Naive thymus-derived CD4-positive, alpha-beta T cell (primary cell): ENCODE data around the gene KLC3. TPM values are rescaled to one million over a fixed set of nuclear protein-coding genes. Genes with fewer than 3 reads are reported as not detected.
"Not testable (repeated sequence)": the region's sequence is repeated elsewhere in the genome, so short reads cannot be mapped to it uniquely, and the experiment has no call there.

Experiments used
- ATAC-seq: fragments of 150-1000 bp; cut with Tn5 transposase; 2 replicates; pipeline ENCODE4 v1.10.0; 2021; ENCODE audit warnings: mild to moderate bottlenecking, moderate library complexity
- CTCF ChIA-PET: fragments of 350-600 bp; sonication (Branson Sonifier 250); formaldehyde crosslinking; loops from one replicate; lab custom pipeline; 2021; ENCODE audit warnings: antibody characterized with exemption; lab: Charles Lee
- POLR2A ChIA-PET: fragments of 350-600 bp; sonication (Branson Sonifier 250); formaldehyde crosslinking; loops from one replicate; lab custom pipeline; 2021; ENCODE audit warnings: antibody characterized with exemption, inconsistent platforms; lab: Charles Lee
- DNase-seq, 9 donors: peaks; one replicate each; pipeline versions ENCODE4 v3.0.0 to v3.0.0-alpha.2; 2020 to 2022; ENCODE audit warnings: mixed read lengths in 1 of 9
- H3K27ac ChIP-seq: one replicate; pipeline ENCODE4 v1.7.0; 2013; ENCODE audit warnings: mild to moderate bottlenecking, low read depth, low read length, moderate library complexity
- H3K27me3 ChIP-seq, 2 donors: one replicate each; pipeline ENCODE4 v1.7.0; 2013; ENCODE audit warnings: low read length in 2 of 2, mild to moderate bottlenecking in 2 of 2, moderate library complexity in 2 of 2; ENCODE audit not compliant: control insufficient read depth in 2 of 2, insufficient read depth in 2 of 2
- H3K36me3 ChIP-seq, 3 experiments: 1 replicate in 2 of 3; 2 replicates in 1 of 3; pipeline ENCODE4 v1.7.0; 2013; ENCODE audit warnings: low read length in 3 of 3, mild to moderate bottlenecking in 3 of 3, moderate library complexity in 1 of 3; ENCODE audit not compliant: insufficient read depth in 3 of 3, control insufficient read depth in 2 of 3
- H3K4me1 ChIP-seq, 2 donors: one replicate each; pipeline ENCODE4 v1.7.0; 2013; ENCODE audit warnings: low read length in 2 of 2, mild to moderate bottlenecking in 2 of 2, moderate library complexity in 1 of 2; ENCODE audit not compliant: control insufficient read depth in 2 of 2, insufficient read depth in 2 of 2
- H3K4me3 ChIP-seq: 2 replicates; pipeline ENCODE4 v1.7.0; 2013; ENCODE audit warnings: mild to moderate bottlenecking, low read length
- H3K9me3 ChIP-seq, 3 experiments: 1 replicate in 2 of 3; 2 replicates in 1 of 3; pipeline ENCODE4 v1.7.0; 2013; ENCODE audit warnings: low read length in 3 of 3; ENCODE audit not compliant: control insufficient read depth in 2 of 3
- H3K27ac Mint-ChIP-seq, 9 donors: one replicate each; pipeline ENCODE4 v1.8.0; 2020 to 2022; ENCODE audit warnings: mixed read lengths in 9 of 9, mild to moderate bottlenecking in 8 of 9, moderate library complexity in 5 of 9, inconsistent platforms in 2 of 9
- H3K27me3 Mint-ChIP-seq, 5 donors: one replicate each; pipeline ENCODE4 v1.8.0; 2021 to 2022; ENCODE audit warnings: mixed read lengths in 5 of 5, mild to moderate bottlenecking in 1 of 5
- H3K36me3 Mint-ChIP-seq, 5 donors: one replicate each; pipeline ENCODE4 v1.8.0; 2020 to 2022; ENCODE audit warnings: mixed read lengths in 5 of 5, mild to moderate bottlenecking in 3 of 5, inconsistent platforms in 1 of 5
- H3K4me1 Mint-ChIP-seq, 7 donors: one replicate each; pipeline ENCODE4 v1.8.0; 2020 to 2022; ENCODE audit warnings: mixed read lengths in 7 of 7, mild to moderate bottlenecking in 3 of 7, inconsistent platforms in 1 of 7
- H3K4me3 Mint-ChIP-seq, 10 donors: one replicate each; pipeline ENCODE4 v1.8.0; 2020 to 2022; ENCODE audit warnings: mild to moderate bottlenecking in 10 of 10, mixed read lengths in 10 of 10, moderate library complexity in 6 of 10, inconsistent platforms in 2 of 10
- H3K9me3 Mint-ChIP-seq, 11 donors: one replicate each; pipeline ENCODE4 v1.8.0; 2020 to 2022; ENCODE audit warnings: mixed read lengths in 11 of 11, mild to moderate bottlenecking in 4 of 11, inconsistent platforms in 1 of 11, moderate library complexity in 1 of 11
- intact Hi-C, 2 donors: fragments of 100-400 bp; cut with micrococcal nuclease; formaldehyde crosslinking; loops; one replicate each; pipeline ENCODE4 v1.15.1; 2023
- polyA plus RNA-seq, 2 donors: library from polyadenylated mRNA; unstranded; fragments of 300-500 nt; fragmentation: Illumina TruSeq; gene quantifications; one replicate each; pipeline ENCODE4 v1.2.3, GENCODE V29; 2021
- total RNA-seq, 6 experiments: library from RNA in 5 of 6; stranded (reverse) in 5 of 6; gene quantifications; 1 replicate in 5 of 6; 2 replicates in 1 of 6; pipeline ENCODE4 v1.2.3 and lab custom pipeline; 2021 to 2026

Gene KLC3
- total and polyA plus RNA-seq, 7 experiments from 2014 or later: 0.18 TPM; not detected in 6

DNA sequence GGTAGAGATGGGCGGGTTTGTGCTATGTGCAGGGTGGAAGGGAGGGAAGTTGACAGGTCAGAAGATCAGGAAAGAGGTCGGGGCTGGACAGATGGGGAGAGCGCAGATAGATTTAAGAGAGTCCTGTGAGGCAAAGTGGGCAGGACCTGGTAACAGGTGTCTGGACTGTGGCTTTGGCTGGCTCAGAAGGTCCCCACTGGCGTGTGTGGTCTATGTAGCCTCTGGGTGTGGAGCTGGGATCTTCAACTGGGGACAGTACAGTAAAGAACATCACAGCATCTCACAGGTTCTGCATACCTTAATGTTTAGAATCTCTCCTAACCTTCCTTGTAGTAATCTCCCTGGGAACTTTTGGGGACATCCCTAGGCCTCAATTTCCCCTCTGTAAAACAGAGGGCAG is 35.5 kb upstream of the KLC3 start:
- H3K36me3 ChIP-seq: peaks cover 0 to 9% (median 0%) of the 10 kb centered on the region in 3 experiments
- ATAC-seq: no peak
- POLR2A ChIA-PET: no interaction called here

DNA sequence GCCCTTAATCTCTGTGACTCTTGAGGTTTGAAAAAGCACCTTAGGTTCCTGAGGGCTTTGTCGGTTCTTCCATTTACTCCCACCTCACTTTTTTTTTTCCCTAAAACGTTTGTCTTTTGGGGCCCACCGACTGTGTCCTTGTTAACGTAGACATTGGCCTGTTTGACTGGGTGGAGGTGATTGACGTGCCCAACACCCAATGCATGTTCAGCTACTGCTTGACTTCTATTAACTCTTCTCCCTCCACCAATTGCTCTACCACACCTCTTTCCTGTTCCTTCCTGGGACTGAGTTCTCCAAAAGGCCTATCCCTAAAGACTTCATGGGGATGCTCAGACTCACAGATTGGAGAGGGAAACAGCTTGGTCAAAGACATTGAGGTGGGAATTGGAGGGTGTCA is 35.1 kb upstream of the KLC3 start:
- H3K9me3 ChIP-seq: no peaks in the 10 kb centered on the region
- intact Hi-C loops: no loop called here
- no peaks in the 10 kb centered on the region for H3K27me3 ChIP-seq
- H3K4me3 ChIP-seq: no peak overlapping the region
- Mint-ChIP-seq H3K9me3 (peaks cover 0 to 1% (median 0%) of the 10 kb centered on the region in 11 donors), H3K27me3 (no peaks in the 10 kb centered on the region), H3K27ac (peak overlapping the region in 1 of 9 donors; percentile 4), H3K4me1 (peaks cover 0 to 4% (median 0%) of the 10 kb centered on the region in 7 donors), H3K36me3 (peaks cover 0 to 20% (median 0%) of the 10 kb centered on the region in 5 donors), H3K4me3 (no peak overlapping the region)
- POLR2A ChIA-PET: no interaction called here
- CTCF ChIA-PET: no interaction called here
- H3K27ac ChIP-seq: no peak overlapping the region
- H3K36me3 ChIP-seq: peaks cover 0 to 7% (median 0%) of the 10 kb centered on the region in 3 experiments
- DNase-seq: no peak
- no peak for ATAC-seq
- no peaks in the 10 kb centered on the region for H3K4me1 ChIP-seq

More for the DNA sequence above, 35.5 kb upstream of the KLC3 start:
- H3K9me3 ChIP-seq: no peaks in the 10 kb centered on the region
- no peaks in the 10 kb centered on the region for H3K4me1 ChIP-seq
- no peaks in the 10 kb centered on the region for H3K27me3 ChIP-seq
- H3K27me3 Mint-ChIP-seq: no peaks in the 10 kb centered on the region
- peaks cover 0 to 24% (median 2%) of the 10 kb centered on the region in 5 donors for H3K36me3 Mint-ChIP-seq
- CTCF ChIA-PET: no interaction called here
- intact Hi-C loops: no loop called here
- H3K27ac ChIP-seq: no peak overlapping the region
- no peak overlapping the region for H3K4me3 Mint-ChIP-seq
- no peak overlapping the region for H3K4me3 ChIP-seq
- peak overlapping the region in 1 of 9 donors; percentile 9 for H3K27ac Mint-ChIP-seq
- no peak for DNase-seq
- peaks cover 0 to 1% (median 0%) of the 10 kb centered on the region in 11 donors for H3K9me3 Mint-ChIP-seq
- peaks cover 0 to 4% (median 0%) of the 10 kb centered on the region in 7 donors for H3K4me1 Mint-ChIP-seq

DNA sequence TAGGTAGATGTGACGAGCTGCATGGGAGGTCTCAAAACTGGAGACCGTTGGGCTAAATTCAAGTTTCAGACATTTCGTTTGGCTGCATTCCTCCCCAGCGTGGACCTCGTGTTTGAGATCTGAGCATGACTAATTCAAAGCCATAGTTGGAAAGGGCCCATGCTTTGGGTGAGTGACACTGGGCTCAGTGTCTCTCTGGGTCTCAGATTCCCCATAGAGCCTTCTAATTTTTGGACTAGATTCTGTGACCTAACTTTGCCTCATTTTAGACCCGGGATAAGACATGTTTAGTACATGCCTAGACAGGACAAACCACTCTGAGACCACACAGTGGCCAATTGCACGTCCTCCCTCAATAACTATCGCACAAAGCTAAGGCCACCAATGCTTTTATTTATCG is 34.5 kb upstream of the KLC3 start:
- H3K27ac Mint-ChIP-seq: peak overlapping the region in 1 of 9 donors; percentile 4

DNA sequence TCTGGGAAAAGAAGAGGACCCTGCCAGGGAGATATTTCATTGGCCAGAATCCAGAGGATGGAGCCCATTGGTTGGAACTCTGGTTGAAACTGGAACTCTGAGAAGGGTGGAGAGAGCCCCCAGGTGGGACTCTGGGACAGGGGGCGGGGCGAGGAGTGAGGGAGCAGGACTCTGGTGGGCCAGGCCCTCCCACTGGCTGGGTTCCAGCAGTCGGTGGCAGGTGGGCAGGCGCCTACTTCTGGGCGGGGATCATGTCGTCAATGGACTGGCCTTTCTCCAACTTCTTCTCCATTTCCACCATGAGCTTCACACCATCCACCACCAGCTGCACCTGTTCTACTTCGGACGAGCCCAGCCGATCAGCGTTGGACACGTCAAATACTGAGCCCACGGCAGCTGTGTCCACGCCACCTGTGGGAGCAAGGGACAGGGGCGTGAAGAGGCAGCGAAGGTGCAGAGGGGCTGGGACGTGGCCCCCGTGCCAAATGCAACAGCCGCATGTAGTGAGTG is 34.0 kb upstream of the KLC3 start:
- Histone ChIP-seq H3K27ac (no peak overlapping the region), H3K4me3 (no peak overlapping the region), H3K4me1 (no peaks in the 10 kb centered on the region), H3K36me3 (no peaks in the 10 kb centered on the region), H3K27me3 (no peaks in the 10 kb centered on the region), H3K9me3 (no peaks in the 10 kb centered on the region)
- ChIA-PET CTCF (no interaction called here), POLR2A (no interaction called here)
- Mint-ChIP-seq H3K27me3 (peaks cover 0 to 6% (median 3%) of the 10 kb centered on the region in 5 donors), H3K4me1 (peaks cover 0 to 4% (median 0%) of the 10 kb centered on the region in 7 donors), H3K9me3 (peaks cover 0 to 1% (median 0%) of the 10 kb centered on the region in 11 donors), H3K36me3 (peaks cover 0 to 14% (median 0%) of the 10 kb centered on the region in 5 donors), H3K4me3 (no peak overlapping the region), H3K27ac (no peak overlapping the region)
- DNase-seq (no peak), ATAC-seq (no peak)
- intact Hi-C loops: no loop called here

More for the DNA sequence above, 34.5 kb upstream of the KLC3 start:
- H3K27me3 Mint-ChIP-seq: peaks cover 0 to under 1% (median 0%) of the 10 kb centered on the region in 5 donors
- peaks cover 0 to 14% (median 0%) of the 10 kb centered on the region in 5 donors for H3K36me3 Mint-ChIP-seq
- no peak overlapping the region for H3K4me3 Mint-ChIP-seq
- Histone ChIP-seq H3K27ac (no peak overlapping the region), H3K27me3 (no peaks in the 10 kb centered on the region), H3K9me3 (no peaks in the 10 kb centered on the region), H3K36me3 (peaks cover 0 to under 1% (median 0%) of the 10 kb centered on the region in 3 experiments), H3K4me3 (no peak overlapping the region), H3K4me1 (no peaks in the 10 kb centered on the region)
- H3K4me1 Mint-ChIP-seq: peaks cover 0 to 4% (median 0%) of the 10 kb centered on the region in 7 donors
- DNase-seq: no peak
- CTCF ChIA-PET: no interaction called here
- no peak for ATAC-seq
- intact Hi-C loops: no loop called here
- POLR2A ChIA-PET: no interaction called here
- peaks cover 0 to 1% (median 0%) of the 10 kb centered on the region in 11 donors for H3K9me3 Mint-ChIP-seq

DNA sequence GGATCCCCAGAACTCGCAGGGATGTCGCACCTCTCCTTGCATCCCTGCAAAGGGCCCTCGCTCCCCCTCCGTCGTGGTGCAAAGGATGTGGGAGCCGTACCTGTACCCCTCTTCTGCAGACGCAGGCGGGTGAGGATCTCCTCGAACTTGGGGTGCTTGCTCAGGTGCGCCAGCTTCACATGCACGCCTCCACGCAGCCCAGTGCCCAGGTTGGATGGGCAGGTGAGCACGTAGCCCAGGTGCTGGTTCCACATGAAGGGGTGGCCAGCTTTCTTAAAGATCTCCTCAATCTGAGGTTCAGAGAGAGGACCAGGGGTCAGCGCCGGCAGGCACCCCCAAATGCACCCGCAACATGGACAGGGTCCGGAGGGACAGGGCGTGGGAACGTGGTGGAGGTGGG is 33.2 kb upstream of the KLC3 start:
- intact Hi-C loops: no loop called here
- H3K4me1 Mint-ChIP-seq: peaks cover 0 to 4% (median 0%) of the 10 kb centered on the region in 7 donors
- Histone ChIP-seq H3K9me3 (no peaks in the 10 kb centered on the region), H3K4me1 (no peaks in the 10 kb centered on the region), H3K27ac (no peak overlapping the region), H3K36me3 (no peaks in the 10 kb centered on the region), H3K27me3 (no peaks in the 10 kb centered on the region), H3K4me3 (no peak overlapping the region)
- no peak overlapping the region for H3K27ac Mint-ChIP-seq
- H3K9me3 Mint-ChIP-seq: peaks cover 0 to 1% (median 0%) of the 10 kb centered on the region in 11 donors
- no peak overlapping the region for H3K4me3 Mint-ChIP-seq
- ChIA-PET POLR2A (no interaction called here), CTCF (no interaction called here)
- ATAC-seq (no peak), DNase-seq (no peak)
- peaks cover 0 to 11% (median 3%) of the 10 kb centered on the region in 5 donors for H3K27me3 Mint-ChIP-seq
- H3K36me3 Mint-ChIP-seq: peaks cover 0 to 10% (median 0%) of the 10 kb centered on the region in 5 donors

DNA sequence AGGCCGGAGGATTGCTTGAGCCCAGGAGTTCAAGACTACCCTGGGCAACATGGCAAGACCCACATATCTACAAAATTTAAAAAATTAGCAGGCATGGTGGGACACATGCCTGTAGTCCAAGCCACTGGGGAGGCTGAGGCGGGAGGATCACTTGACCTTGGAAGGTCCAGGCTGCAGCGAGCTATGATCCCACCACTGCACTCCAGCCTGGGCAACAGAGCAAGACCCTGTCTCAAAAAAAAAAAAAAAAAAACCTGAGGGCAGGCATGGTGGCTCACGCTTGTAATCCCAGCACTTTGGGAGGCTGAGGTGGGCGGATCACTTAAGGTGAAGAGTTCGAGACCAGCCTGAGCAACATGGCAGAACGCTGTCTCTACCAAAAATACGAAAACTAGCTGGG is 31.2 kb upstream of the KLC3 start:
- H3K36me3 ChIP-seq, CTCF ChIA-PET, DNase-seq, H3K4me3 ChIP-seq, H3K27me3 ChIP-seq, ATAC-seq, H3K9me3 ChIP-seq, H3K27ac ChIP-seq, intact Hi-C loops, H3K4me3 Mint-ChIP-seq, H3K36me3 Mint-ChIP-seq, H3K4me1 Mint-ChIP-seq, H3K9me3 Mint-ChIP-seq, POLR2A ChIA-PET, H3K4me1 ChIP-seq: not testable (repeated sequence)
- H3K27ac Mint-ChIP-seq: peak overlapping the region in 1 of 9 donors; percentile 49
- H3K27me3 Mint-ChIP-seq: peaks cover 0 to 20% (median 8%) of the 10 kb centered on the region in 5 donors

DNA sequence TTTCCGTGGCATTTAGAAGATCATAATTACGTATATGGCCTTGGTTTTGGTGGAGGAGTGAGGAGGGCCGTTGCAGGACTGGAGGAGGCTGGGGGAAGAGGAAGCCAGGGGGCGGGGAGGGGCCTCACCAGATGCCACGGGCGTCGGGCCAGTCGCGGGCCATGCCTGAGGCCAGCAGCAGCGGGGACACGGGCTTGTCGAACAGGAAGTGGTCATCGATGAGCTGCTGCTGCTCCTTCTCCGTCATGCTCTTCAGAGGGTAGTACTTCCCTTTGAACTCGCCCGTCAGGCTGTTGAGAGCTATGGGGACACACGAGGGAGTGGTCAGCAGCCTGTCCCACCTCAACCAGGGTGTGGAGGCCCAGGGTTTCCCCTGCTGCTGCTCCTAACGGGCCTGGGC is 28.9 kb upstream of the KLC3 start:
- Mint-ChIP-seq H3K36me3 (no peaks in the 10 kb centered on the region), H3K4me1 (no peaks in the 10 kb centered on the region), H3K4me3 (no peak overlapping the region), H3K9me3 (no peaks in the 10 kb centered on the region), H3K27me3 (peaks cover 4 to 38% (median 21%) of the 10 kb centered on the region in 5 donors), H3K27ac (no peak overlapping the region)
- no peak overlapping the region for H3K27ac ChIP-seq
- ChIA-PET POLR2A (no interaction called here), CTCF (no interaction called here)
- no peak for DNase-seq
- no peaks in the 10 kb centered on the region for H3K9me3 ChIP-seq
- no peaks in the 10 kb centered on the region for H3K4me1 ChIP-seq
- no peaks in the 10 kb centered on the region for H3K36me3 ChIP-seq
- no peaks in the 10 kb centered on the region for H3K27me3 ChIP-seq
- H3K4me3 ChIP-seq: no peak overlapping the region
- ATAC-seq: peak; percentile 61
- intact Hi-C loops: no loop called here
